GM12874 (cell line): Measurements from ENCODE around the gene SHPK.

ENCODE experiments used
- CTCF ChIP-seq: IDR thresholded peaks from 2 replicates; pipeline ENCODE4 v1.5.1; 2011; ENCODE audit warnings: low read depth, mild to moderate bottlenecking, control low read depth, low read length, moderate library complexity; ENCODE audit not compliant: insufficient read depth

SHPK gene

GRCh38 chr17:3678821-3679530 is 42.9 kb upstream of the SHPK start:
- TF ChIP-seq CTCF, result no peak

GRCh38 chr17:3678095-3678820 is 42.2 kb upstream of the SHPK start:
- no peak for TF ChIP-seq CTCF

- no peak for TF ChIP-seq CTCF
These were observed 39.8 kb upstream of the SHPK start for GRCh38 chr17:3675886-3676285.

- no peak for TF ChIP-seq CTCF
These were observed 36.5 kb upstream of the SHPK start for GRCh38 chr17:3672571-3672970.

GRCh38 chr17:3669548-3669947 is 33.5 kb upstream of the SHPK start:
- TF ChIP-seq CTCF, result no peak

GRCh38 chr17:3669085-3669347 is 33.0 kb upstream of the SHPK start:
- no peak for TF ChIP-seq CTCF

GRCh38 chr17:3668279-3669084 is 32.4 kb upstream of the SHPK start, which contains the start of the genes EMC6 and TAX1BP3:
EMC6 (plus strand) TSS chr17:3668812; CDS start chr17:3669147, 335 bp downstream.
TAX1BP3 (minus strand) TSS chr17:3668578; CDS start chr17:3668526, 52 bp downstream.
- TF ChIP-seq CTCF, result no peak
